ENCODE measurements around the gene RGS17.

DNA sequence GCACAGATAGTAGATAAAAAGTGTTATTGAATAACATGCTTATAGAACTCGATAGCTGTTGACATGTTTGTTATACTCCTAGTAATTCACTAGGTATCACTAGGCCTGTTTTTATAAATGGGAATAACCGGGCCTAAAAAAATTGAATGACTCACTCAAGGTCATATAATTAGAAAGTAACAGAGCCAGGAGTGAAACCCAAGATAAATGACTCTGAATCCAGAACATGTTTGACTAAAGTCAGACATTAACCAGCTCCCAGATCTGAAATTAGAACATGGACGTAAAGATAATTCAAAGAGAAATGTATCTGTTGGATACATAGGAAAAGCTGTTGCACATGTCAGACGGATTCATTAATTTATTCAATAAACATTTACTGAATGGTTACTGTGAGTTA, 26.9 kb downstream of the RGS17 start:
- TF ChIP-seq, protein P1, sequence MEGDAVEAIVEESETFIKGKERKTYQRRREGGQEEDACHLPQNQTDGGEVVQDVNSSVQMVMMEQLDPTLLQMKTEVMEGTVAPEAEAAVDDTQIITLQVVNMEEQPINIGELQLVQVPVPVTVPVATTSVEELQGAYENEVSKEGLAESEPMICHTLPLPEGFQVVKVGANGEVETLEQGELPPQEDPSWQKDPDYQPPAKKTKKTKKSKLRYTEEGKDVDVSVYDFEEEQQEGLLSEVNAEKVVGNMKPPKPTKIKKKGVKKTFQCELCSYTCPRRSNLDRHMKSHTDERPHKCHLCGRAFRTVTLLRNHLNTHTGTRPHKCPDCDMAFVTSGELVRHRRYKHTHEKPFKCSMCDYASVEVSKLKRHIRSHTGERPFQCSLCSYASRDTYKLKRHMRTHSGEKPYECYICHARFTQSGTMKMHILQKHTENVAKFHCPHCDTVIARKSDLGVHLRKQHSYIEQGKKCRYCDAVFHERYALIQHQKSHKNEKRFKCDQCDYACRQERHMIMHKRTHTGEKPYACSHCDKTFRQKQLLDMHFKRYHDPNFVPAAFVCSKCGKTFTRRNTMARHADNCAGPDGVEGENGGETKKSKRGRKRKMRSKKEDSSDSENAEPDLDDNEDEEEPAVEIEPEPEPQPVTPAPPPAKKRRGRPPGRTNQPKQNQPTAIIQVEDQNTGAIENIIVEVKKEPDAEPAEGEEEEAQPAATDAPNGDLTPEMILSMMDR (IDR thresholded peaks at IDR 0.05) = no peak
- TF ChIP-seq POLR2A (IDR thresholded peaks at IDR 0.05) = no peak

All from breast epithelium (tissue), 3 donors.